Stomach (tissue), 9 donors: ENCODE measurements around the gene USP40. TPM values are rescaled to one million over a fixed set of nuclear protein-coding genes. Genes with fewer than 3 reads are reported as not detected.

ENCODE experiments used
- DNase-seq, 2 donors: peaks; one replicate each; pipeline versions ENCODE4 v3.0.0 to v3.0.0-alpha.2; 2013 to 2019
- H3K27ac ChIP-seq, 5 donors: fragments of 200-600 bp in 4 of 5; sonication (generic) in 4 of 5; one replicate each; pipeline ENCODE4 v1.5.1; 2013 to 2019; ENCODE audit warnings: mild to moderate bottlenecking in 1 of 5, moderate library complexity in 1 of 5
- H3K27me3 ChIP-seq, 3 donors: fragments of 200-600 bp; sonication (generic); one replicate each; pipeline ENCODE4 v1.5.1; 2017 to 2019; ENCODE audit warnings: mixed run types in 1 of 3
- H3K36me3 ChIP-seq, 4 donors: fragments of 200-600 bp; sonication (generic); 1 replicate in 3 of 4; 2 replicates in 1 of 4; pipeline ENCODE4 v1.5.1; 2016 to 2019
- H3K4me1 ChIP-seq, 4 donors: fragments of 200-600 bp; sonication (generic); one replicate each; pipeline ENCODE4 v1.5.1; 2016 to 2019
- H3K4me3 ChIP-seq, 4 donors: fragments of 200-600 bp; sonication (generic) in 3 of 4; one replicate each; pipeline ENCODE4 v1.5.1; 2016 to 2019; ENCODE audit warnings: mild to moderate bottlenecking in 1 of 4
- H3K9me3 ChIP-seq, 4 donors: fragments of 200-600 bp; sonication (generic); one replicate each; pipeline ENCODE4 v1.5.1; 2016 to 2019
- EP300 ChIP-seq: sonication (generic); formaldehyde crosslinking; IDR thresholded peaks from one replicate; pipeline ENCODE4 v1.6.1; 2017; ENCODE audit warnings: antibody characterized with exemption
- POLR2A ChIP-seq, 4 donors: fragments of 450-650 bp; IDR thresholded peaks; one replicate each; pipeline ENCODE4 v1.6.1; 2016; ENCODE audit warnings: antibody characterized with exemption in 4 of 4, control low read depth in 2 of 4, mild to moderate bottlenecking in 1 of 4, moderate library complexity in 1 of 4
- POLR2AphosphoS5 ChIP-seq, 3 donors: sonication (generic); formaldehyde crosslinking; IDR thresholded peaks; one replicate each; pipeline ENCODE4 v1.6.1; 2016; ENCODE audit warnings: antibody characterized with exemption in 3 of 3
- WGBS, 5 donors: extraction: QIAGEN DNeasy Blood & Tissue Kit in 3 of 5; methylation state at CpG; one replicate each; pipeline versions ENCODE4 v1.1.5 to v1.1.7; 2013 to 2018; 5-methylcytosine and 5-hydroxymethylcytosine counted together
- intact Hi-C: fragments of 100-400 bp; cut with DNase I; formaldehyde crosslinking; loops from one replicate; pipeline ENCODE4 v1.15.1; 2023; ENCODE audit warnings: low total_unique reads
- polyA plus RNA-seq, 3 donors: library from polyadenylated mRNA; stranded (reverse); fragments of 200-250 nt; gene quantifications; one replicate each; pipeline ENCODE4 v1.2.3, GENCODE V29; 2013
- total RNA-seq, 5 donors: library from RNA; depleted of rRNA; stranded (reverse); fragments of >200 nt; gene quantifications; one replicate each; pipeline versions ENCODE4 v1.1.0 to v1.2.3, GENCODE V29; 2014 to 2016
- TF ChIP-seq, protein P1 (sequence below), 7 experiments: fragments of 450-650 bp in 4 of 7; fragments of 200-600 bp in 3 of 7; sonication (generic) in 3 of 7; IDR thresholded peaks; one replicate each; pipeline ENCODE4 v1.5.1; 2016 to 2019; ENCODE audit warnings: antibody characterized with exemption in 7 of 7, control low read depth in 2 of 7, mild to moderate bottlenecking in 1 of 7
- donor health status: healthy with polysubstance abuse.
- donor health status: Bipolar disorder and iron deficiency.
- donor health status: healthy.

USP40 gene
- total and polyA plus RNA-seq, 8 donors = 14.5 to 186 (median 31.3) TPM

DNA sequence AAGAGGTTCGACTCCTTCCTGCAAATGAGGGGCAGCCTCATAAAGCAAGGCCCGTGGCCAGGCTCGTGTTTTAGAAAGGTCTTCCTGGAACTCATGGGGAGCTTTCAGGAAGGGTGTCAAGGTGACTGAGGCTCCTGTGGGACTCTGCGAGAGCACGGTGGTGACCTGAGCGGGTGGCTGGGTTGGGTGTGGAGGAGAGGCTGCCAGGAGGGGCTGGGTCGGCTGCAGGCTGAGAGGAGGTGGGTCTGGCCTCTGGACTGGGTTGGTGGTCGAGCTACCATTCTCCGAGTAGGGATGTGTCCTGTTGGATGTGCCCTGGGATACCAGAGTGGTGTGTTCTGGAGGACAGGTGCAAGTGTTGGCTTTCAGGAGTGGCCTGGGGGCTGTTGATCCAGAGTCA lies 125.9 kb downstream of the USP40 start:
- 37 to 74% (median 68%) methylated on average over 9 of the region's 9 CpGs for WGBS, 5 donors
- H3K4me1 ChIP-seq = peaks cover 39 to 86% (median 53%) of the 10 kb centered on the region in 4 donors
- TF ChIP-seq, protein P1, sequence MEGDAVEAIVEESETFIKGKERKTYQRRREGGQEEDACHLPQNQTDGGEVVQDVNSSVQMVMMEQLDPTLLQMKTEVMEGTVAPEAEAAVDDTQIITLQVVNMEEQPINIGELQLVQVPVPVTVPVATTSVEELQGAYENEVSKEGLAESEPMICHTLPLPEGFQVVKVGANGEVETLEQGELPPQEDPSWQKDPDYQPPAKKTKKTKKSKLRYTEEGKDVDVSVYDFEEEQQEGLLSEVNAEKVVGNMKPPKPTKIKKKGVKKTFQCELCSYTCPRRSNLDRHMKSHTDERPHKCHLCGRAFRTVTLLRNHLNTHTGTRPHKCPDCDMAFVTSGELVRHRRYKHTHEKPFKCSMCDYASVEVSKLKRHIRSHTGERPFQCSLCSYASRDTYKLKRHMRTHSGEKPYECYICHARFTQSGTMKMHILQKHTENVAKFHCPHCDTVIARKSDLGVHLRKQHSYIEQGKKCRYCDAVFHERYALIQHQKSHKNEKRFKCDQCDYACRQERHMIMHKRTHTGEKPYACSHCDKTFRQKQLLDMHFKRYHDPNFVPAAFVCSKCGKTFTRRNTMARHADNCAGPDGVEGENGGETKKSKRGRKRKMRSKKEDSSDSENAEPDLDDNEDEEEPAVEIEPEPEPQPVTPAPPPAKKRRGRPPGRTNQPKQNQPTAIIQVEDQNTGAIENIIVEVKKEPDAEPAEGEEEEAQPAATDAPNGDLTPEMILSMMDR (IDR thresholded peaks at IDR 0.05) = no peak
- no peak for TF ChIP-seq POLR2A (IDR thresholded peaks at IDR 0.05)
- TF ChIP-seq EP300 = no peak
- TF ChIP-seq POLR2AphosphoS5 (IDR thresholded peaks at IDR 0.05) = peak in 1 of 3 donors; percentile 37
- no peaks in the 10 kb centered on the region for H3K27me3 ChIP-seq
- peaks cover 58 to 95% (median 88%) of the 10 kb centered on the region in 4 donors for H3K36me3 ChIP-seq
- peak overlapping the region; percentile 58 to 81 (median 72) for H3K27ac ChIP-seq
- intact Hi-C loops = loop anchor here (10.0 kb wide), 1 partner anchor 86 kb away; the partner anchor contains the start of gene DGKD
- DNase-seq = no peak
- no peak overlapping the region for H3K4me3 ChIP-seq
- no peaks in the 10 kb centered on the region for H3K9me3 ChIP-seq

DNA sequence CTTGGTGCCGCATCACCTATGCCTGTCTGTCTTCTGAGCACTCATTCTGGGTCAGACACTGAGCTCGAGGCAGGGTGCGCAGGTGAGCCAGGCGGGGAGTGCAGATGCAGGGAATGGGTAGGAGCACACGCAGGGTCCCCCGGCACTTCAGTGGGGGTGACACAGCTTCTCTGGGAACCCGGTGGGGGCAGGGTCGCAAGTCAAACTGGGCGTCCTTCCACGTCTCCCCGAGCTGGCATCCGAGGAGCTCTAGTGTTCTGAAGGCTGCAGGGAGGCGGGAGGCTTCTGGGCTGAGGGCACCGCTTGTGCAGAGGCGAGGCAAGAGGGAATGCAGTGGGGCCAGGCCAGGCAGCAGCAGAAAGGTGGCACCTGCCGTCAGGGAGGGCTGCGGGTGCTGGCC lies 126.3 kb downstream of the USP40 start:
- peaks cover 60 to 95% (median 88%) of the 10 kb centered on the region in 4 donors for H3K36me3 ChIP-seq
- TF ChIP-seq POLR2A (IDR thresholded peaks at IDR 0.05) (no peak), POLR2AphosphoS5 (IDR thresholded peaks at IDR 0.05) (no peak), EP300 (no peak)
- TF ChIP-seq, protein P1 (IDR thresholded peaks at IDR 0.05) = no peak
- no peak overlapping the region for H3K4me3 ChIP-seq
- 43 to 75% (median 69%) methylated on average over 17 of the region's 17 CpGs for WGBS, 5 donors
- H3K9me3 ChIP-seq = no peaks in the 10 kb centered on the region
- H3K27me3 ChIP-seq = no peaks in the 10 kb centered on the region
- peak in 1 of 2 donors; percentile 71 for DNase-seq
- H3K27ac ChIP-seq = peak overlapping the region; percentile 58 to 81 (median 72)
- H3K4me1 ChIP-seq = peaks cover 39 to 90% (median 57%) of the 10 kb centered on the region in 4 donors
- intact Hi-C loops = loop anchor here (10.0 kb wide), 1 partner anchor 86 kb away; the partner anchor contains the start of gene DGKD

DNA sequence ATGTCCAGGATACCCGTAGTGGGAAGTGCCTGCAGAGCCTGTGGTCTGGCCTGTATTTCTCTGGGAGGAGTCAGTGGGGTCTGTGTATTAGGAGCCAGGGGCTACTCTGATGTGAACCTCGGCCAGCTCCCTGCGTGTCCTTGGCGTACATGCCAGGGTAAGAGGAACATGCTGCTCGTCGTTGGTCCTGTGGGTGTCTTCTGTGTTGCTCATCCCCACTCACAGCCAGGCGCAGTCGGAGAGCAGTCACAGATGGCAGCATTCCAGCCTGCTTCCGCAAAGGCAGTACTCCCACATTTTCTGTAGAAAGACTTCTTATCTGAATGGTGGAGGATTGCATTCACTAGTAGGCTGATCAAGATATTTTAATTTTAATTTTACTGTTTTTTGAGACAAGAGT lies 127.4 kb downstream of the USP40 start:
- no peak overlapping the region for H3K4me3 ChIP-seq
- H3K4me1 ChIP-seq = peaks cover 48 to 90% (median 57%) of the 10 kb centered on the region in 4 donors
- H3K27ac ChIP-seq = peak overlapping the region; percentile 13 to 81 (median 72)
- no peaks in the 10 kb centered on the region for H3K27me3 ChIP-seq
- WGBS, 5 donors = 25 to 62% (median 47%) methylated on average over 9 of the region's 9 CpGs
- DNase-seq = peak in 1 of 2 donors; percentile 71
- H3K9me3 ChIP-seq = no peaks in the 10 kb centered on the region
- H3K36me3 ChIP-seq = peaks cover 57 to 95% (median 86%) of the 10 kb centered on the region in 4 donors
- TF ChIP-seq EP300 (no peak), POLR2AphosphoS5 (IDR thresholded peaks at IDR 0.05) (peak in 1 of 3 donors; percentile 4)
- intact Hi-C loops = no loop called here

DNA sequence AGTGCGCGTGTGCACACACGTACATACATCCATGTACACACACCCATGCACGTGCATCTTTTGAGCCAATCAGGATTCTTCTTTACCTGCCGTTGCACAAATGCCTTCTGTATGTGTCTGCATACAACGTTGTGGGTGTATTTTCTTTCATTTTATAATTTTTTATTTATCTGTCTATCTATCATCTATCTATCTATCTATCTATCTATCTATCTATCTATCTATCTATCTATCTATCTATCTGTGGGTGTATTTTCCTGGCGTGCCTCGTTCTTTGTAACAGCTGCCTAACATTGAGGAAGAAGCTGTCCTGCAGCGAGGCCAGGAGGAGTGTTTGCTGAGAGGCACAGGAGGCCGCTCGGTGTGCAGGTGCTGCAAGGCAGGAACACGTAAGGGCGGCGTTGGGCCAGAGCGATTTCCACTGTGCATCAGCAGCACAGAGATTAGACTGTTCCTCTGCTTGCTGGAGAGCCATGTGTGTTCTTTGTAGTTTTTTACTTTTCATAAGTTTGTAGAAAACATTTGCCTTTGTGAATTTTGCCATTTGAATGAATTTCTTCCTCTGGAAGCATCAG lies 127.9 kb downstream of the USP40 start:
- Histone ChIP-seq H3K9me3 (no peaks in the 10 kb centered on the region), H3K27ac (peak overlapping the region; percentile 13 to 81 (median 72)), H3K4me3 (no peak overlapping the region), H3K27me3 (no peaks in the 10 kb centered on the region), H3K36me3 (peaks cover 52 to 90% (median 82%) of the 10 kb centered on the region in 4 donors), H3K4me1 (peaks cover 51 to 90% (median 56%) of the 10 kb centered on the region in 4 donors)
- peak in 1 of 2 donors; percentile 66 for DNase-seq
- WGBS, 5 donors = 45 to 71% (median 64%) methylated on average over 15 of the region's 15 CpGs
- intact Hi-C loops = no loop called here
- no peak for TF ChIP-seq EP300
- TF ChIP-seq POLR2AphosphoS5 (IDR thresholded peaks at IDR 0.05) = no peak
- TF ChIP-seq, protein P1 (IDR thresholded peaks at IDR 0.05) = no peak
